Medulla oblongata (tissue), 1 donor: ENCODE results near the gene GBX1.

ENCODE experiments used
- DNase-seq: peaks from one replicate; pipeline ENCODE4 v3.0.0-alpha.2; 2015; ENCODE audit errors: extremely low spot score

GBX1 gene

GRCh38 chr7:151128144-151128543, 39.4 kb downstream of the GBX1 start:
- DNase-seq: no peak

- no peak for DNase-seq
Measured at GRCh38 chr7:151126491-151127137, 40.9 kb downstream of the GBX1 start.

GRCh38 chr7:151125846-151126481, 41.5 kb downstream of the GBX1 start:
- no peak for DNase-seq

- no peak for DNase-seq
Measured at GRCh38 chr7:151125470-151125845, 42.0 kb downstream of the GBX1 start.

GRCh38 chr7:151124899-151125399, 42.5 kb downstream of the GBX1 start:
- DNase-seq: no peak

GRCh38 chr7:151124481-151124880, 43.0 kb downstream of the GBX1 start:
- DNase-seq: no peak

- peak; percentile 89 for DNase-seq
Measured at GRCh38 chr7:151123822-151124464, 43.6 kb downstream of the GBX1 start.

GRCh38 chr7:151123158-151123821, 44.2 kb downstream of the GBX1 start:
- DNase-seq: no peak

- no peak for DNase-seq
Measured at GRCh38 chr7:151122796-151123157, 44.7 kb downstream of the GBX1 start.

GRCh38 chr7:151122276-151122675, 45.2 kb downstream of the GBX1 start:
- no peak for DNase-seq

- DNase-seq: no peak
Measured at GRCh38 chr7:151121380-151122170, 45.9 kb downstream of the GBX1 start.

- peak; percentile 67 for DNase-seq
Measured at GRCh38 chr7:151120896-151121295, 46.6 kb downstream of the GBX1 start.

- no peak for DNase-seq
Measured at GRCh38 chr7:151119902-151120301, 47.6 kb downstream of the GBX1 start.

- no peak for DNase-seq
Measured at GRCh38 chr7:151119055-151119415, 48.5 kb downstream of the GBX1 start.

- DNase-seq: no peak
Measured at GRCh38 chr7:151118108-151119054, 49.1 kb downstream of the GBX1 start.

GRCh38 chr7:151117565-151117964, 49.9 kb downstream of the GBX1 start:
- no peak for DNase-seq

- no peak for DNase-seq
Measured at GRCh38 chr7:151116603-151117440, 50.7 kb downstream of the GBX1 start.

GRCh38 chr7:151115836-151116418, 51.6 kb downstream of the GBX1 start:
- no peak for DNase-seq

GRCh38 chr7:151115121-151115835, 52.2 kb downstream of the GBX1 start:
- no peak for DNase-seq
